Parathyroid adenoma (tissue), 2 donors: ENCODE results near the gene SLC2A6.

Source experiments
- H2AFZ ChIP-seq: fragments of 300-600 bp; sonication (generic); one replicate; pipeline ENCODE4 v1.7.0; 2017; ENCODE audit warnings: antibody characterized with exemption, mild to moderate bottlenecking
- H3K27ac ChIP-seq: fragments of 300-600 bp; sonication (generic); one replicate; pipeline ENCODE4 v1.7.0; 2017
- H3K27me3 ChIP-seq: fragments of 300-600 bp; sonication (generic); one replicate; pipeline ENCODE4 v1.7.0; 2017; ENCODE audit warnings: low read length; ENCODE audit not compliant: control insufficient read depth, insufficient read depth
- H3K36me3 ChIP-seq: fragments of 300-600 bp; sonication (generic); one replicate; pipeline ENCODE4 v1.7.0; 2017; ENCODE audit warnings: low read length; ENCODE audit not compliant: control insufficient read depth, insufficient read depth
- H3K4me1 ChIP-seq: fragments of 300-600 bp; sonication (generic); one replicate; pipeline ENCODE4 v1.7.0; 2017; ENCODE audit warnings: control low read depth
- H3K4me2 ChIP-seq: fragments of 300-600 bp; sonication (generic); one replicate; pipeline ENCODE4 v1.7.0; 2017; ENCODE audit warnings: low read length
- H3K4me3 ChIP-seq: fragments of 300-600 bp; sonication (generic); one replicate; pipeline ENCODE4 v1.7.0; 2017; ENCODE audit warnings: low read depth, low read length
- H3K79me2 ChIP-seq: fragments of 300-600 bp; sonication (generic); one replicate; pipeline ENCODE4 v1.7.0; 2017; ENCODE audit warnings: control low read depth
- H3K9ac ChIP-seq: fragments of 300-600 bp; sonication (generic); one replicate; pipeline ENCODE4 v1.7.0; 2017; ENCODE audit warnings: mild to moderate bottlenecking
- H3K9me3 ChIP-seq: fragments of 300-600 bp; sonication (generic); one replicate; pipeline ENCODE4 v1.7.0; 2017; ENCODE audit warnings: low read length; ENCODE audit not compliant: control insufficient read depth
- CTCF ChIP-seq: fragments of 300-600 bp; sonication (generic); IDR thresholded peaks from one replicate; pipeline ENCODE4 v1.7.0; 2017; ENCODE audit warnings: antibody characterized with exemption, mild to moderate bottlenecking
- donor health status: primary hyperparathyroidism.

SLC2A6 gene

GRCh38 chr9:133513214-133514100, 34.6 kb upstream of the SLC2A6 start:
- Histone ChIP-seq H3K4me1 (no peaks in the 10 kb centered on the region), H2AFZ (no peak overlapping the region), H3K4me3 (no peak overlapping the region), H3K9ac (no peak overlapping the region), H3K4me2 (no peak overlapping the region), H3K27me3 (no peaks in the 10 kb centered on the region), H3K27ac (no peak overlapping the region), H3K36me3 (no peaks in the 10 kb centered on the region), H3K79me2 (no peaks in the 10 kb centered on the region), H3K9me3 (no peaks in the 10 kb centered on the region)
- no peak for TF ChIP-seq CTCF

- Histone ChIP-seq H3K4me1 (no peaks in the 10 kb centered on the region), H3K9ac (no peak overlapping the region), H3K27ac (no peak overlapping the region), H3K36me3 (no peaks in the 10 kb centered on the region), H3K4me3 (no peak overlapping the region), H3K9me3 (no peaks in the 10 kb centered on the region), H3K79me2 (no peaks in the 10 kb centered on the region), H2AFZ (no peak overlapping the region), H3K27me3 (no peaks in the 10 kb centered on the region), H3K4me2 (no peak overlapping the region)
- TF ChIP-seq CTCF = no peak
These were observed 33.6 kb upstream of the SLC2A6 start for GRCh38 chr9:133512253-133513213.

- H3K4me2 ChIP-seq = no peak overlapping the region
- H3K9me3 ChIP-seq = no peaks in the 10 kb centered on the region
- H3K27ac ChIP-seq = no peak overlapping the region
- H3K9ac ChIP-seq = no peak overlapping the region
- no peaks in the 10 kb centered on the region for H3K4me1 ChIP-seq
- no peak for TF ChIP-seq CTCF
- no peak overlapping the region for H3K4me3 ChIP-seq
- no peaks in the 10 kb centered on the region for H3K36me3 ChIP-seq
- no peaks in the 10 kb centered on the region for H3K27me3 ChIP-seq
- no peaks in the 10 kb centered on the region for H3K79me2 ChIP-seq
- no peak overlapping the region for H2AFZ ChIP-seq
These were observed 32.7 kb upstream of the SLC2A6 start for GRCh38 chr9:133511607-133512006.

- Histone ChIP-seq H3K4me2 (no peak overlapping the region), H3K9ac (no peak overlapping the region), H3K79me2 (no peaks in the 10 kb centered on the region), H3K4me3 (no peak overlapping the region), H2AFZ (no peak overlapping the region), H3K4me1 (no peaks in the 10 kb centered on the region), H3K36me3 (no peaks in the 10 kb centered on the region), H3K27ac (no peak overlapping the region), H3K9me3 (no peaks in the 10 kb centered on the region), H3K27me3 (no peaks in the 10 kb centered on the region)
- no peak for TF ChIP-seq CTCF
These were observed 32.1 kb upstream of the SLC2A6 start for GRCh38 chr9:133510926-133511505.
